ENCODE data around the gene TXNRD2.

TXNRD2 gene

DNA sequence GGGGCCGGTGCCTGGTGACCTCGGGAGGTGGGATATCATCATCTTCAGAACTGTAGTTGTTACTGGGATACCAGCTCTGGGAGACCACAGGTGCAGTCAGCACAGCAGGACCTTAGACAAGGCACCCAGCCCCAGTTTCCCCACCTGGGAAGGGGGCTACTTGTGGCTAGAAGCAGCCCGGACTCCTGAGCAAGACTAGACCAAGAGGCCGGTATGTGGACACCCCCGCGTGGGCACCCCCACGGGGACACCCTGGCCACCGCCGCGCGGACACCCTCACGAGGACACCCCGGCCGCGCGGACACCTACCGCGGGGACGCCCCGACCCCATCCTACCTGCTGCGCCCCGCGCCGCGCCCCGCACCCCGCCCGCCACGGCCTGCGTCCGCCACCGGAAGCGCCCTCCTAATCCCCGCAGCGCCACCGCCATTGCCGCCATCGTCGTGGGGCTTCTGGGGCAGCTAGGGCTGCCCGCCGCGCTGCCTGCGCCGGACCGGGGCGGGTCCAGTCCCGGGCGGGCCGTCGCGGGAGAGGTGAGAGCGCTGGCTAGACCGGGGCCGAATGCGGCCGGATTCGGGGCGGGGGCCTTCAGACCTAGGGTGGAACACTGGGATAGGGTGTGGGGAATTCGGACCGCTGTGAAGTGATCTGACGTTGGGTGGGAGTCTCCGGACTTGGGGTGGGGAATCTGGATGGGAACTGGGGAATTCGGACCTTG is at the start of gene TXNRD2, which contains the start of gene COMT:
TXNRD2 (minus strand) TSS at position 454 of the 718 bp plus-strand sequence; CDS start at position 439, 15 bp downstream.
COMT (plus strand) TSS at position 408 of the 718 bp plus-strand sequence. CDS start 20,755 bp downstream, outside the sequence.
- DNase-seq (ENCODE audit: low read depth in 2 of 2) = peak; percentile 50 to 63

DNA sequence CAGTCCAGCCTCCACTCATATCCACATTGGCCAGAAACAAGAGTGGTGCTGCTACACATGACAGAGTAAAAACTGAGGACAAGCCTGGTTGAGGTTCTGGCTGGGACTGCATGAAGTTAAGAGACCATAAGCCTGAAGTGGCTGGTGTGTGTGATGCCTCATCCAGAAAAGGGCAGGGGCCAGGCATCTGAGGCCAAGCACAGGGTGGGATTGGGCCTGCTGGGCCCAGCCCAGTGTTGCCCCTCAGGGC is 49.7 kb upstream of the TXNRD2 start:
- no peak for DNase-seq (ENCODE audit: low read depth in 2 of 2)

DNA sequence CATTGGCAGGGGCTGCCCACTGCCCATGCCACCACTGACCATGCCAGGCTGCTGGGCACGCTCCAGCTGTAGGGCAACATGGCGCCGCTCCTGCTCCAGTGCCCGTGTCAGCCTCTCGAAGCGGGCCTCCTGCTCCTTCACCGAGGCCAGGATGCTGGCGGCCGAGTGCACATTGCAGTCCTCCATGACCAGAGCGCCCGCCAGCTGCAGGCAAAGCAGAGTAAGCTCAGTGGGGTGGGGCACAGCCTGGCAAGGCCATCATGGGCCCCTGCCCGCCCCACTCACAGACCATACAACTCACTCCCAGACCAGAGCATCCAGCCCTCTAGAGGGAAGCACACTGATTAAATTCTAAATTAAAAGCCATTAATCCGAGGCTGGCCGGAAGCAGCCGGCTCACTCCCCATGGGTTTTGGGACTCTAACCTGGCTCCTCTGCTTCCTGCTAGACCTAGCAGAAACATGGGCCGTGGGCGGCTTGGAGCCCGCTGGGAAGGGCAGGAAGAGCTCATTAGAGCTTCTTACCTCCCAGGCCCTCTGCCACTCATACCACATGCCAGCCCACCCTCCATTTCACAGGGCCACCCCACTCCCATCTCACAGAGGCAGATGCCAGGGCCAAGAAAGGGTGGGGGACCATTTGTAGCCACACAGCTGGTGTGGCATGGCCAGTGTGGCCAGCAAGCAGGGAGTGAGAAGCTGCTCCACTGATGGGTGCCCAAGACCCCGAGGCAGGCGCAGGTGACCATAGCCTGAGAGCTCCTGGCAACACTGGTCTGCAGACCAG is 49.2 kb upstream of the TXNRD2 start:
- DNase-seq (ENCODE audit: low read depth in 2 of 2) = no peak

DNA sequence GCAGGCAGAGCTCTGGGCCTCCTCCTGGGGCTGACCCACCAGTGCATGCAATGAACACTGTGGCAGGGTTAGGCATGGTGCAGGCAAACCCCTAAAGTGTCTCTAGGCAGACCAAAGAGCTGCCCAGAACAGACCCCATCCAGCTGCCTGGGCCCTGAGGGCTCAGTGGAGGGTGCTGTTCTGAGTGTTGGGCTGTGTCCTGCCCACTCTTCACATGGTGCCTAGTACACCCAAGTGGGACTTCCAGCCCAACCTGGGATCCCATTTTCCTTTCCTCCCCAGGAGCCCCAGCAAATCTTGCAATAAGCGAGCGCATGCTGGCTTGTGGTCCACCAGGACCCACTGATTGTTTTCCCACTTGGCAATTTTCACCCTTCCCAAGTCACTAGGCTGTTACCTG is 48.6 kb upstream of the TXNRD2 start:
- DNase-seq (ENCODE audit: low read depth in 2 of 2) = no peak

DNA sequence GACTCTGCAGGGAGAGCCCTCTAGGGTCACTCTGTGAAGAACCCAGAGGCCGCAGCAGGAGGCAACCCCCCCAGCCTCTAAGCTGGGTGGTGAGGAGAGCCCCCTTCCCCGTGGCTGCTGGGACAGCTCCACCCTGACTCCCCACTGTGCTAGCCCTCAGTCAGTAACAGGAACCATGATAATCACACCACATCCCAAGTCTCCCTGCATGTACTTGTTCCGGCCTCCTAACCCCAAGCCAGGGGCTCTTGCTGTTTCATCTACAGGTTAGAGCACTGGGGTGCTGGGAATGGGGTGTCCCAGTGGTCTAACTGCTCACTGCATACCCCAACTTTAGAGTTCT is 48.1 kb upstream of the TXNRD2 start:
- no peak for DNase-seq (ENCODE audit: low read depth in 2 of 2)

DNA sequence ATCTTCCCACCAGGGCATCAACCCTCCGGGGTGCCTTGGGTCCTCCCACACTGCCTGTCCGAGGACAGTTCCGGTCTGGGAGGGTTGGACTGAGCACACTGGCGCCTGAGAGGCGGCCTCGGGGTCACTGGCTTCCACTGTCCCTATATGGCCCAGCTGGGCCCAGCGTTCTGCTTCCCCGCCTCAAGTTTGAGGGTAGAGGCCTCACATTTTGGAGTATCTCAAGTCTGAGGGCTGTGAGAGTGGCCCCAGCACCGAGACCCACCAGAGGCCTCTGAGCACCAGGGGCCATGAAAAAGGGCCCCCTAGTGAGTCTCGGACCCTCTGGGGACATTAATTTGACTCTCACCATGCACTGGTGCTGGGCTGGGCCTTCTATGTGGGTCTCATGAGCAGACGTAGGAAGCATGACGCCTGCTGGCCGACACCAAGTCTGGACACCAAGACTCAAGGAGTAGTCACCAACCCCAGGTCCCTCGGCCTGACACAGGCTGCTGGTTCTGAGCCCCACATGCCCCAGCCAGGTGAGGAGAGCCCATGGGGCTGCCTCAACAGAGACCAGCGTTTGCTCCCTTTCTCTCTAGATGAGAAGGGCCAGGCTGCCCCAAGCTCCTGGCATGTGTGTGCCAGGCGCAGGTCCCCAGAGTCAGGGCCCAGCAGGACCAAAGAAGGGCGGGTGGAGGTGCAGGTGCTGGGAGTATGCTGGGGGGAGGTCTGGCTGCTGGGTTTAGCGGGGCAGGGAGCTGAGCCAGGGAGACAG is 47.5 kb upstream of the TXNRD2 start:
- no peak for DNase-seq (ENCODE audit: low read depth in 2 of 2)

DNA sequence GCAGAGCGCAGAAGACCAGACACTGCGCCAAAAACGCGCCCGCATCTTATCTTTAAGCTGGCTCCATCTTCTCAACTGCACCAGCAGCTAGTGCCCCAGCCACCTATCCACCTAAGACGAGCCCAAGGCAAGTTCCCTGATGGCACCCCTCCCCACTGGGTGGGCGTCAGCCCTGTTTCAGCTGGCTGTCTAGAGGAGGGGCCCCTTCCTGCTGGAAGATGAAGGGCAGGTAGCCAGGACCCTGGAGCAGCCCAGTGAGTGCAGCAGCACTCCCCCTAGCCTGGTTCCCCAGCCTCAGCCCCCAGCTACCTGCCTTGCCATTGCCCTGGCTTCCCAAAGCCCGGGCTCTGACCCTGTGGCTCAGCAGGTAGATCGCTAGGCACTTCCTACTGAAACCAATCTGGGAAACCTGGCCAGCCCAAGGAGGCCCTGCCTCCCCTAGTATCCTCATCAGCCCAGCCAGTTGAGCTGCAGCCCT is 46.8 kb upstream of the TXNRD2 start:
- DNase-seq (ENCODE audit: low read depth in 2 of 2) = no peak

DNA sequence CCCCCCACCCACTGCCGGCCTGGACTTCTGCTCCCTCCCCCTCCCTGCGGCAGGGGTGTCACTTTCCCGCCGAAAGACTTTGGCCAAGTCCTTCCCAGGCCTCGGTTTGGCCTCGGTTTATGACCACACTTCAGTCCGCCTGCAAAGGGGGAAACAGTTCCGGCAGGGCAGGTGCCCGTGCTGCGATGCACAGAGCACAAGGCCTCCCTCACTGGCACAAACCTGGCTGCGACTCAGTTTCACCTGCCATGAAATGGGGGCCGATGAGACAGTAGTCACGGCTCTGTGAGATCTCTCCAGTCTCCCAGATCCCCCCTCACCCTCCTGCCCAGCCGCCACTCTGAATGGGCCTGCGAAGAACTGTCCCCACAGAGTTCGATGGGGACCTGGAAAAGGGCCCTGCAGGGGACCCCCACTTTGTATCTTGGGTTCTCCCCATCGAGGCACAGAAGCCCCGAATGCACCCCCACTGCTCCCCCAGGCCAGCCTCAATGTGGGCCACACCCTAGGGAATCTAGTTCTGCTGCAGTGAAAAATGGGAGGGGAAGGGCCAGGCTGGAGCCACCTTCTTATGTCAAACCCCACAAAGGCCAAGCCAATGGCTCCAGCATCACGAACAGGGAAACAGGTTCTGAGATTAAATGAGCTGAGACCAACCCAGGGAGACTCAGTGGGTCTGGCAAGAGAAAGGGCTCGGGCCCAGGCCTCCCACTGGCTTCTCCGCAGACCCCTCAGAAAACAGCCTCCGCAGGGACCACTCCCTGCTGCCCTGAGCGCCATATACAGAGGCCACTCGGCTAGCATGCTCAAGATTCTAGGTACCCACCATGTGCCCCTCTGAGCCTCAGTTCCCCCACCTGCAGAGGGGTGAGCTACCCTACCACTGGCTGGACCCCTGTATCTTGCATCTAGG is 46.0 kb upstream of the TXNRD2 start:
- no peak for DNase-seq (ENCODE audit: low read depth in 2 of 2)

DNA sequence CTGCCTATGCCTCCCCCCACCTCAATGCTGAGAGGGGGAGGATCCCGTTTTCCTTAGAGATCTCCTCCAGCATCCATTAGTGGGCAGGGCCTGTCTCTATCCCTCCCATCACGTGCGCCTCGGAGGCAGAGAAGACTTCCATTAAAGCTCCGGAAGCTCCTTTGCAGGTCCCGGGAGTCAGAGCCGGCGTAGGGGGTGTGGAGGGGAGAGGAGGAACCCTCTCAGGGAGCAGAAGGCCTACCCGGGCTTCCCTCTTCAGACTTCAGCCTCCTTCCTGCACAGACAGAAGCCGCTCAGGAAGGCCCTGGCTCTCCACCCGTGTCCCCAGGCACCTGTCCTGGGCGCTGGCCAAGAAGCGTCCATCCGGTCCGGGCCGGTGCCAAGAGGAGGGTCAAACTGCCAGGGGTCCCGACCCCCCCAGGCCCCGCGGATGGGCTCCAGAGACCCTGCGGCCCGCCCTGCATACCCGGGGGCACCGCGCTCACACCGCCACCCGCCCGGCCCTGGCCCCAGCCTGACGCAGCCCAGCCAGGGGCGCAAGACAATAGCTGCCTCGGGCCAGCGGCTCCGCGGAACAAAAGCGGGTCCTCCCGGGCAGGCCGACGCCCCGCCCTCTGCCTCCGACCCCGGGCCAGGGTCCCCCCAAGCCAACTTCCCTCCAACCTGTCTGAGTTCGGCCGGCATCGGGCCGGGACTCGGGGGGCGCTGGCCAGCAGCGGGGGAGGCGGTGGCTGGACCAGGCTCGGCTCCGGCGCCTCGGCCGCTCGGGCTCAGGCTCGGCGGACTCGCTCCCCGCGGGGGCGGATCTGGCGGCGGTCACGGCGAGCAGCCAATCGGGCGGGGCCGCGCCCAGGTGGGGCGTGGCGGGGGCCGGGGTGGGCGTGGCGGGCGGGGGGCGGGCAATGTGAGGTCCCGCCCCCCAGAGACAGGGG is 45.1 kb upstream of the TXNRD2 start:
- DNase-seq (ENCODE audit: low read depth in 2 of 2) = peak; percentile 28 to 41

DNA sequence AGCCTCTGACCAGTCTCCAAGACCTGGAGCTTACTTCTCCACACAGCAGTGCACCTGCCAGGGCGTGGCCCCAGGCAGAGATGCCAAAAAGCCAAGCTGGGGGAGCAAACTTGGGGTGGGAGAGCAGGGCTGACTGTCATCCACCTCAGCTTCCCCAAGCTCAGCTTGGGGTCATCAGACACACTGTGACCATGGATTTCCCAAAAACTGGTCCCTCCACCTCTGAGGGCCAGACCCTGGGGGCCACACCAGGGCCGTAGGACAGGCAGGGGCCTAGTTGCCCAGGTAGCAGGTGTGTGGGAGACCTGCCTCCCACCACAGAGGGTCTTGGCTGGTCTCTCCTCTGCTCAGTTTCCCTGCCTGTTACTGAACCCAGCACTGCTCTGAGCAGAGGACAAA is 44.4 kb upstream of the TXNRD2 start:
- no peak for DNase-seq (ENCODE audit: low read depth in 2 of 2)

DNA sequence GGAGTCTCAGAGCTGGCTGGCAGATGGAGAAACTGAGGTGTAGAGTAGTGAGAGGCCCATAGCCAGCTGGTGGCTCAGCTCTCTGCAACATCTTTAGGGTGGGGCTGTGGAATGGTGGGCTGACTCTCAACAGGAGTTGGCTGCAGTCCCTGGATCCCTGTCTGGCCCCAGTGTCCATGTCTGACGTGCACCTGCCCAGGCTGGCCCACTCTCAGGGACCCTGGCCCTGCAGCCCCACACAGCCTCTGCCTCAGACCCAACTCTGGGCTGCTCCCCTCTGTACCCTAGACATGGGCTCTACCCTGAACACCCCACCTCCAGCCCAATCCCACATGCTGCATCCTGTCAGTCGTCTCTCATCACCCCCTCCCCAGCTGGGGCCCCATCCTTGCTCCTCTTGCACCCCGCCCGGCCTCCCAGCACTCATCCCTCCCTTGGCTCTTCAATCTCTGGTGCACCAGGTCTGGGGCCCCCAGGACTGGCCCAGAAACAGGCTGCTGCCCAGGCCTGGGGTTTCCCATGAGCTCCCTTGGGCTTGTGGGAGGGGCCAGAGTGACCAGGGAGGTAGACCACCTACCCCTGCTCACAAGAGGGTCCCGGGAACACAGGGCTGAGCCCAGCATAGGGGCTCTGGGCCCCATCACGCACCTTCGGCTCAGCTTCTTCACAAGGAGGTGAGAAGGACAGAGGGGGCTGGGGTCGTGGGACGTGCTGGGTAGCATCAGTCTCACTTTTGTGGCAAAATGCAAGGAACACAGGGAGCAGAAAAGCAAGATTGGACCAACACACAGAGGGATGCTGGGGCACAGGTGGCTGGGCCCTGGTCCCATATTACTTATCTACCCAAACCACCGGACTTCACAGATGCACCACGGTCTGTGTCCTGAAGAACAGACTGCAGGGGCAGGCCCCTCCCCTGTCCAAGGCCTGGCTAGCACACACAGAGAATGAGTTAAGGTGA is 43.5 kb upstream of the TXNRD2 start:
- DNase-seq (ENCODE audit: low read depth in 2 of 2) = no peak

DNA sequence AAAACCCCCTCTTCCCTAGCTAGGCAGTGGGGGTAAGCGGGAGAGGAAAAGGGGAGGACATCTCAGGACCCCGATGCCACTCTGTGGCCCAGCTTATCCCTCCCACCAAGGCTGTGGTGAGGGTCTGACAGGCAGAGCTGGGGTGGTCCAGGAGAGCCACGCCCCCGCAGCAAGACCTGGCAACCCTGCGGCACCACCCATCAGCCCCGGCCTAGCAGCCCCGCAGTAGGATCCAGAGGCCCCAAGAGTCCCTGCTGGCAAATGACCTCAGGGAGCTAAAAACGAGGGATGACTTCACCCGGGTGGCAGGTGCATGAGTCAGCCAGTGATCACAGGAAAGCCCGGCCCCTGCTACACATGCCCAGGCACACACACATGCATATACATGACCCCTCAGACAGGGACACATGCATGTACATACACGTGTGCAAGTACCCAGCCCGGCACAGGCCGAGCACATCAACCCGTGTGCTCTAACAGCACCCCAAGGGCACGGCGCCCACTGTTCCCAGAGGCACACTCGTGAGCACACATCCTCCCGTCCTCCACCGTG is 42.7 kb upstream of the TXNRD2 start:
- DNase-seq (ENCODE audit: low read depth in 2 of 2) = no peak

DNA sequence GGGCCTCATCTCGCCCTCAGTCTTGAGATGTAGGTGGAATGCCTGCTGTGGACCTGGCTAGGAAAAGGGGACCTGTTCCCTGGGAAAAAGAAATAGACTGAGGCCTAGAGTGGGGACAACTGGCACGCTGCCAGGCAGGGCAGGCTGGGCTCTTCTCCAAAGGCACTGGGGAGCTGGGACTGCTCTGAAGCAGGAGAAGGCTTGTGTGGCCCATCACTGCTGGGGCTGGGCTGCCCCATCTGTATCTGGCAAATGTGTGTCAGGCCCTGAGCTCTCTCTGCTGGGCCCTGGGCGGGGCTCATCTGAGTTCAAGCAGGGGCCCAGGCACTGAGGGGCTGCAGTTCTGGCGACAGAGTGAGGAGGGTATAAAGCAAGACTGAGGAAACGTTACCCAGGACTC is 42.1 kb upstream of the TXNRD2 start:
- DNase-seq (ENCODE audit: low read depth in 2 of 2) = no peak

DNA sequence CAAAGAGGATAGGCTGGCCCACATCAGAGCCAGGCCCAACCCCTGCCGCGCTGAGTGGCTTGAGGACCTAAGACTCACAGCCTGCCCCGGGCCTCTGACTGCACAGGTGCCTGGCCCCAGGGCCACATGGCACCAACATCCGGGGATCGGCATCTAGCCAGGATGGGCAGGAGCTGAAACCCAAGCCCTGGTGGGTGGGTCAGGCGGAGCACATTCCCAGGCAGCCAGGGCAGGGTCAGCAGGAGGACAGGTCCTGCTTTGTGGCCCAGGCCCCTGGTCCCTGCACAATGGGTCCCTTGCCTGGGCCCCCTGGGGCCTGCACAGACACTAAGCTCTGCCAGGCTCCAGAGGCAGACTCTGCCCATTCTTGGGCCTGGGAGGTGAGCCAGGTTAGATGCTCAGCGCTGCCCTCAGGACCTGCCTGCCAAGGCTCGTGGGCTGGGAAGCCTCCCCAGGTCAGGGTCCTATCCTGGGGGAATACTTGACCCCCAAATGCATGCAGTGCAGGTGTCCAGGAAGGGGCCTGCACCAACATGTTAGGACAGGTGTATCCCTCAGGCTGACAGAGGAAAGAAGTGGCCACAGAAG is 41.5 kb upstream of the TXNRD2 start:
- no peak for DNase-seq (ENCODE audit: low read depth in 2 of 2)

DNA sequence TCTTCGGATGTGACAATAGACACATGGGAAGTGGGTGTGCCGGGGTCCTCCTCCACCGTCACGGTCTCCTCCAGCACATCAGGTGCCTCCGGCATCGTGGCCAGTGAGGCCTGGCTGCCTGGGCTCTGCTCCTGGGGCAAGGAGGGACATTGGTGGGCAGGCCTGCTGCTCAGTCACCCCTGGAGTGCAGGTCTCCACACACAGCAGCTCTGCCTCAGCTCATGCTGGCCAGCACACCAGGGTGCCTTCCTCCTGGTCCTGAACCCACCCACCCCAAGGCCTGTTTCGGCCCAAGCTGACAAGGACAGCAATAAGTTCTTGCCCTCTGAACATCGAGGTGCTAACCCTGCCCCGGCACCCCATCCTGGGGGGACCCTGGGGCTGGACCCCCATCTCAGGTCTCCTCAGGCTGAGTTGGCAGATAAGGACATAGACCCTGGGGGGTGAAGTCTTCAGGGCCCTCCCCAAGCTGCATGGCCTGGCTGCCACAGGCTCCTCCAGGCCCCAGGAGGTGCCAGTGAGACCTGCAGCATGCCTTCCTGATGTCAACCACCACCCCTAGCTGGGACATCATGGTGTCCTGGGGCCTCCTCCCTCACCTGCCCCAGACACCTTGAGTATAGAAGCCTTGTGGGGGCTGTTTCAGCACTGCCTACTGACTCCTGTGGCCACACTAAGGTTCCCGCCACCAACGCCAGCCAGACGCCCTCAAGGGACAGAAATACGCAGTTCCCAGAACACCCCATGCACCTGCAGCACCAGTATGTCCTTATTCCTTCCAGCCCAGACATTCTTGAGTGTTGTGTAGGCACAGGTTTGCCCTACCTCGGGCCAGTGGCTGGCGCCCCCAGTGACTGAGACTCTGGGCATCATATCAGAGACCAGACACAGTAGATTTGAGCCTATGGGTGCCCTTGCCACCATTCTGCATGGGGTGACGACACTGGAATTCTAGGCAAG is 40.6 kb upstream of the TXNRD2 start:
- DNase-seq (ENCODE audit: low read depth in 2 of 2) = no peak

DNA sequence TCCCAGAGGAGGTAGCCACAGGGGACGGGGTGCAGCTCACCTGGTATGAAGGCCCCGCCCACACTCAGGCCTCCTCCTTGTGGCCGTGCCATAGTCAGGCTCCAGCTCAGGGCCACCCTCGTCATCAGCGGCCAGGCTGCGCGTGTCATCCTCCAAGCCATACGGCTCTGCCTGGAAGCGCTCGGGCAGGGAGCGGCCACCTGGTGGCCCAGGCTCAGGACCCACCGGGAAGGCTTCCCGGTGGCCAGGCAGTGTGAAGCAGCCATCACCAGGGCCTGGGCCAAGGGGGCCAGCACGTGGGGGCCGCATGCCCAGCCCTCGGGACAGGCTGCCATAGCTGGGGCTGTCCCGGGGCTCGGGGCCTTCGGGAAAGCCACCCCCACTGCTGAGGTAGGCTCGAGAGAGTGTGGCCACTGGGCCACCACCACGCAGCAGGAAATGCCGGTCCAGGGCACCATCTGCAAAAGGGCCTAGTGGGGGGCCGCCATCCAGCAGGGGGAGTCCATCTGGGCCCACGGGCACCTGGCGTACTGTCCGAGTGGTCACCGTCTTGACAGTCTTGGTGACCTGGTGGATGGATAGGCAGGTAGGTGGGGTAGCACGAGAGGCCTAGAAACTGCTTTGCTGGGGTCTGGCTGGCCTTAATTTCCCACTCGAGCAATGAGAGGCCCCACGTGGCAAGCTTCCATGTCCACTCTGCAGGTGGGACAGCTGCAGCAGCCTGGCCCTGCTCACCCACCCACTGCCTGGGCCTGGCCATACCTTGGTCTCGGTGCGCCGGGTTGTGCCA is 39.7 kb upstream of the TXNRD2 start:
- no peak for DNase-seq (ENCODE audit: low read depth in 2 of 2)

DNA sequence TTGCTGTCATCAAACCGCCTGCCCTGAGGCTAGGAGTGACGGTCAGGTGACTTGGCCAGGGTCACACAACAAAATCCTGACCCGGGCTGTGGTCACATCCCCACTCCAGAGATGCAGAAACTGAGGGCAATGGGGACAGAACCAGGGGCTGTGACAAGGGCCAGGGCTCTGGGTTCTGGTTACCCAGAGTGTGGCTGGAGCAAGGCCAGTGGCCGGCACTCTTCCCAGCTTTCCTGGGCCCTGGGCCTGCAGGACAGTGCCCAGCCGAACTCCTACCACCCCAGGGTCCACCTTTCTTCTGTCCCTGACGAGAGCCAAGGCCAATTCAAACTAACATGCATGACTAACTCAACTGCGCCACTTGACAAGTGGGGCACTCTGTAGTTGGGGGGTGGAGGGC is 39.1 kb upstream of the TXNRD2 start:
- no peak for DNase-seq (ENCODE audit: low read depth in 2 of 2)
